IPS-NIHi11 (cell line): Measurements from ENCODE around the gene TNIK.

ENCODE experiments used
- DNase-seq: peaks from one replicate; pipeline ENCODE4 v3.0.0; 2012; ENCODE audit warnings: mixed read lengths, low spot score

TNIK gene

DNA sequence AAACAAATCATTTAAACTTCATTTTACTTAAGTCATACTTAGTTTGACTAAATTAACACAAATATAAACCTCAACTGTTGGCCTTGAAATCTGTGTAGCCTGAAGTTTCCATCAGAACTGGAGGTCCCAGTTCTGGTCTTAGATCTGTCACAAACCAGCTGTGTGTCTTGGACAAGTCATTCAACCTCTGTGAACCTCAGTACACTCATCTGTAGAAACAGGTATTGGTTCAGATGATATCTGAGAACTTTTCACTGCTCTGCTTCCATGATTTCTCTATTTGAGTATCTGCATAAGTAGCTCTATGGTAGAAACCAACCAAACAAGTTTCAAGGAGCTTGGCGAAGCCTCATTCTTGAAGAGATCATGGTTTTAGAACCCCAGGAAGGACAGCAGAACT lies 373.3 kb downstream of the TNIK start:
- no peak for DNase-seq

GRCh38 chr3:171077261-171077660 lies 382.9 kb downstream of the TNIK start:
- DNase-seq = no peak

DNA sequence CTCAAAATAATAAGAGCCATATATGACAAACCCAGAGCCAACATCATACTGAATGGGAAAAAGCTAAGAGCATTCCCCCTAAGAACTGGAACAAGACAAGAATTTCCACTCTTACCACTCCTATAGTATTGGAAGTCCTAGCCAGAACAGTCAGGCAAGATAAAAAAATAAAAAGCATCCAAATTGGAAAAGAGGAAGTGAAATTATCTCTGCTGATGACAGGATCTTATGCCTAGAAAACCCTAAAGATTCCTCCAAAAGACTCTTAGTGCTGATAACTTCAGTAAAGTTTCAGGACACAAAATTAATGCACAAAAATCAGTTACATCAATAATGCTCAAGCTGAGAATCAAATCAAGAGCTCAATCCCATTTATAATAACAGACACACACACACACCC lies 387.8 kb downstream of the TNIK start:
- no peak for DNase-seq

DNA sequence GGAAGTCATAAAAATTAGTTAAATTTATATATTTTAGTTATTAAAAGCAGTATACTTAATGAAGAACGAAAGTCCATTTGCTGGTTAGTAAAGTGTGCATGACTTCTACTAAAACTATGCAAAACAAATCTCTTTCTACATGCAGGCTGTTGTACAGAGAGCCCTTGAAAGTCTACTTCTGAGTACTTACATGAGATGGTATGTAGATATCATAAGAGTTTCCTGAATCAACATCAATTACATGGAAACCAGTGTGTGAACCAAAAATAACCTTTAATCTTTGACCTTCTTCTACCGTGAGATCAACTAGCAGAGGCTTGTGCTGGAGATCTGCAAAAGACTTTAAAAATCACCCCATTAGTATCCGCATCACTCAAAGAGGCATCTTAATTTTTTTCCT lies 391.5 kb downstream of the TNIK start:
- no peak for DNase-seq

DNA sequence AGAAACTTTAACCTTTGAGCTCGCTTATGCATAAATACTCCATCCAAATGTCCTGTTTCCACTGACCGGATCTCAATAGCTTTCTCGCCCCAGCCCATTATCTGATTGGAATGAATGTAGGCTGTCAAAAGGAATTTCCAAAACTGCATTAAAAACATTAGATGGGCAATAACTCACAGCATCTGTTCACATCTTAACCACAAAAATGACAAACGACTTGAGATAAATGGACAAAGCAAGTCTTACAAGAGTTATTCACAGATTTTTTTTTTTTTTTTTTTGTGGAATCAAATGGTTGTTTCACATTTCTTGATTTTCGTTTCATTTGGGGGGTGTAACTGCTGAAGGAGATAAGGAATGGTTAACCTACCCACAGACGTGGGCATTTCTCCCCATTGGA lies 394.0 kb downstream of the TNIK start:
- DNase-seq = no peak

DNA sequence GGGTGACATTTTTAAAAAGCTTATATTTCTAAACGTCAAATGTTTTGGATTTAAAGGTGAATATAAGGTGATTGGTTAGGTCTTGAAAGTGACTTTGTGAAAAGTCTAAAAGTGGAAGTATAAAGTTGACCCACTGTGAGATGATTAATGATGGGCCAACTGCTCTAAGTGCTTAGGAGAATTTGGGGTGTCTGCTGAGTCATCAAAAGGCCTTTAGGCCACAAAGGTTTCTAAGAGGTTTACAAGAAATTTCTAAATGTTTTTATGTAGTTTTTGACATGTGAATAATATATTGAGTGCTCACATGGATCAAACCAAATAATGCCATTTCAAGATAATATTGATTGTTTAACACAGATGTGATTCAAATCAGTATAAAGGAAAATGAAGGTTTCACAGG lies 394.5 kb downstream of the TNIK start:
- DNase-seq = no peak

DNA sequence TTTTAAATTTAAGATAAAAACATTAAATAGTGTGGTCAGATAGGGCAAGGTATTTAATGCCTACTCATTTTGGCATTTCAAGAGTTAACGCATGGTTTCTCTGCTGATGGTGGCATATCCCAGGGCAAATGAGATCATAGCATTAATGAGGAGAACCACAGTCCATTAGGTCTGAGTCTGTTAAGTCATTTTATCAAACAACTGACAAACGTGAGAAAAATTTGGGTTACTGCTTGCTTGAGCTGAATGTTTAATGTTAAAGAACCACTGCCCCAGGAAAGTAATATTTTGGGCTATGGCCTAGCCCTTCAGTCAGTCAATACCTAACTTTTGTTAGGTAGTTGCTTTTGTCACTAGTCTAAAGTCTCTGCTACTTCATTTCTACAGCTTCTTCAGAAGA lies 395.7 kb downstream of the TNIK start:
- no peak for DNase-seq

DNA sequence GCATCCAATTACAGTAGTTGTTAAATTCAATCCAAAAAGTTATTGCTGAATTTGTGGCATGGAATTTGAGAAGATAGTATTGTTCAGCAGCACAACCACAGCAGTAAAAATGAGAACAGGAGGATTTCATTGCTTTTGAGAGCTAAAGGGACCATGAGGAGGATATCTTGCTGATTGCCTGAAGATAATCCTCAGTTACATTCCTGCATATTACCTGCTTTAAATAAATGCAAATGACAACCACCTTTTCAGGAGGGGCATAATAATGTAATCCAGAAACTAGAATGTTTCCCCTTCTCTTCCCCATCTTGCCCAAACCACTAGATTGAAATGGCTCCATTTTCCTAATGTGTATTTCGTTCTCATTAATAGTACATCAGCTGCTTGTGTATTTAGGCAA lies 398.5 kb downstream of the TNIK start:
- DNase-seq = no peak

DNA sequence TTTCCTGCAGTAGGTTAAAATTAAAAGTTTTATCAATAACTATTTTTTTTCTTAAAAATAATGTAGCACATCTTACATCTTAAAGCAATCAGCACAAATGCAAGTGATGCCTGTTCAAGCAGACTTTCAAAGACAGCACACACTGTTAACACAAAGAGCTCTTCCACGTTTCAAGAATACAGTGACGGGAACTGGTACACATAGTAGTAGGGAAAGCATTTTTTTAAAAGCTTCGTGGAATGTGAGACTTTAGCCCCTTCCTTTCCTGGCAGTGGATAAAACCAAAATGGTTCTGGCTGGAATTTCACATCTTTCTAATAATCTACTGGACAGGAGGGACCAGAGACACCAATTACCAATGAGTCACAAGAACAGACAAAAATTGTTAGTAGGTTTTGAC lies 400.2 kb downstream of the TNIK start:
- DNase-seq = no peak

DNA sequence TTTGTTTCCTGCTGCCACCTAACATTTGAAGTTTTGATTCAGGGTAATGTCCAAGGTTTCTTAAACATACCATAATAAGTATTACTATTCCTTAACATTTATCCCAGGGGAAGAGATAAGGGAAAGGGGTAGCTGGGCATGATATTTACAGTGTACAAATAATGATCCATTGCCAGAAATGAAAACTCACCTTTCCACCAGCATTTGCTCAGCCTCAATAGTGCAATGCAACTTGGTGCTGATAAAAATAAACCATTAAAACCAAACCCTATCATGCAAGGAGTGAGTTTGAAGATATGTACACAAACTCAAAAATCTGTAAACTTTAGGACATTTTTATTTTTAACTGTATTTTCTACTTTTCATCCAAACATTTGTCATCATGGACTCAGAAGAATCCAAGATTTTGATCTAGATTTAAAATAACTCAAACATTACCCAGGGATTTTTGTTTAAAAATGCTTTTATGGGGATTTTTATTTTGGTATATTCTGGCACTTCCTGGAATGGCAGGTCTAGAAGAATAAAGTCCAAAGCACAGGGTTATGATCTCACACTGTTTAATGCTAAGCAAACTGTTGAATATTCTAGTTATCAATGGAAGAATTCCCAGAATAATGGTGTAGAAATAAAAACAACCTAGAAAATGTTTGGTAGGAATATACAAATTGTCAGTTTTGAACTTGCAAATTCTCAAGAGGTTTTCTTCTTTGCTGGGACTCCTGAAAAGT lies 401.2 kb downstream of the TNIK start:
- DNase-seq = no peak

GRCh38 chr3:171058058-171058457 lies 402.1 kb downstream of the TNIK start:
- DNase-seq = no peak

GRCh38 chr3:171057072-171057471 lies 403.1 kb downstream of the TNIK start:
- DNase-seq = no peak

GRCh38 chr3:171056528-171056927 lies 403.7 kb downstream of the TNIK start:
- DNase-seq = no peak

DNA sequence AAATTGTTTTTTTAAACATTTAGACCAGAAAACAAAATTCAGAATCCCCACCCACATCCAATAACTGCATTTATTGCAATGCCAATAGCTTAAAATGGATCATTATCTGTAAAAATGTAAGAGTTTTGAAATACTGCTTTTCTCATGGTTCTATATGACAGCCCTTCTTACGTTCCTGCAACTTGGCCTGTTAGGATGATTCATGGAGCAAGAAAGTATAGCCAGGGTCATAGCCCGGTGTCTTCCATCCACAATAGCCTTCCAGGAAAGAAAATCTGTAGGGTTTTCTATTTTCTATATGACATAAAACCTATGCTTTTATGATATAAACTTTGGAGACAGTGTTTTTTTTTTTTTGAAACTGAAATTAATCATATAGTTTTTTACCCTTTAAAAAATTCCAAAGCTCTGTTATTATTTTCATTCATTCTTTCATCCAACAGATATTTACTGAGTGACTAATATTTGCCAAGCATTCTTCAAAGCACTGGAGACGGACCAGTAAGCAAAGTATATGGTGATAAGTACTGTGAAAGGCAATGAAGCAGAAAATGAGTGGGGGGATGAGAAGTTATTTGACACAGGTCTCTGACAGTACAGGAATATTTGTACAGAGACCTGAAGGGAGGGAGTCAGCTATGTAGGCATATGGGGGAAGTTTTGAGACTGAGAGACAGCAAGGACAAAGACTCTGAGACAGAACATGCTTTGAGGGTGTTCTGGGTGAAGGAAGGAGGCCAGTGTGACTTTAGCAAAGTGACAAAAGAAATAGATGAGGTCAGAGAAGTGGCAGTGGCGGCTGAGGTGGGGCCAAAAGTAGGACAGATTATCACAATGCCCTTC lies 404.6 kb downstream of the TNIK start:
- no peak for DNase-seq

GRCh38 chr3:171054921-171055320 lies 405.3 kb downstream of the TNIK start:
- no peak for DNase-seq

- no peak for DNase-seq
Measured at GRCh38 chr3:171054231-171054630, 406.0 kb downstream of the TNIK start.

- peak; percentile 74 for DNase-seq
Measured at GRCh38 chr3:171049861-171050444, 410.3 kb downstream of the TNIK start.

- DNase-seq = no peak
Measured at GRCh38 chr3:171046760-171047159, 413.4 kb downstream of the TNIK start.

GRCh38 chr3:171044835-171045793 lies 415.1 kb downstream of the TNIK start:
- DNase-seq = no peak

- DNase-seq = no peak
Measured at GRCh38 chr3:171044384-171044783, 415.8 kb downstream of the TNIK start.

GRCh38 chr3:171039674-171040073 lies 420.5 kb downstream of the TNIK start:
- DNase-seq = no peak

DNA sequence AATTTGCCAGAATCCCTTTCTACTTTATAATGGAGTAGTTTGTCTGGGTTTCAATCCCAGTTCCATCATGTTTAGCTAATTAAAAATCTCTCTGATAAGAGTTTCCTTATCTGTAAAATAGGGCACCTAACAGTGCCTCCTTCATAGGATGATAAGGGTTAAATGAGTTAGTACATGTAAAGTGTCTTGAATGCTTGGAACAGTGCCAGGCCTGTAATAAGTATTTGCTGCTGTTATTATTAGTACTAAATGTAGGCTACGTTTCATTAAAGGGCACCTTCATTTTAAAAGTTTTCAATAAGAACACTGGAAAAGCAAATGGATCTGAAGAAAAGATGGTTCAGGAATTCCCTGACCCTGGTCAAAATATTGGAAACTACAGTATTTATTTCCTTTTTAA lies 421.9 kb downstream of the TNIK start:
- DNase-seq = no peak
